ENCODE results near the gene IDS.
"Not testable (repeated sequence)": the region's sequence is repeated elsewhere in the genome, so short reads cannot be mapped to it uniquely, and the experiment has no call there.

The IDS gene

DNA sequence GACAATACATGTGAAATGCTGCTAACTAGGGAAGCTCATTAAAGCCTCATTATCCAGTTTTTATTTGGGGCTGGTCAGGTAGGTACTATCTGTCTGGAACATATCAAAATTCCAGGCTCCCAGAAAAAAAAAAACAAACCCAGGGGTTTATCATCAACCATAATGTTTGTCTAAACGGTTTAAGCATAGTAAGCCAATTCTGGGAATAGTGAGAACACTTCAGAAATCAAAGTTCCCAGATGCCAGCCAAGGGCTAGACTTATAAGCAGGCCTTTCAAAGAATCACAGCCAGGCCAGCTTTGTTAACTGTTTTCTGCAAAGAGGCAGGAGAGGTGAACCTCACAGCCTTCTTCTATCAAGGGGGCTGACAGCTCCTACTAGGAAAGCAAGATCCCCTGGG is 8.1 kb downstream of the IDS start:
- DNase-seq: no peak

DNA sequence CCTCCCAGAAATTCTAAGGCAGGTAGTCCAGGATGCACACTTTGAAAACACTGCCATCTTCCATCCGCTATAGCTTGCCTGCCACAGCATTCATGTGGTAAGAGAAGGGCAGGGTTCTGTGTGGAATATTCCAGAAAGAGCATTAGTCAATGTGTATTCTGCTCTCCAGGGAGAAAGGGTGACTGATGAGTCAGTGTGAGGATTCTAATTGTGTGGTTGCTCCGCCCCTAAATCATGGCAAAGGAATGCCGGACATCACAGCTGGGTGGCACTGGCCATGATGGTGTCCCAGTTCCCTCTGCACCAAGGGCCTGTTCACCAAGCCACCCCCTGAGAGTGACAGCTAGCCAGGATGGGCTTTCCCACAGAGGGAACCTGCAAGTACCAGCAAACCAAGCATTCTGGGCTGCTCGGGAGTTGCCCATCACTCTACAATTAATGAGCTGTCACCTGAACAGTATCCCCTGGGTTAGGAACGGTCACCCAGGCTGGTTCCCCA is 9.5 kb downstream of the IDS start:
- DNase-seq: no peak

DNA sequence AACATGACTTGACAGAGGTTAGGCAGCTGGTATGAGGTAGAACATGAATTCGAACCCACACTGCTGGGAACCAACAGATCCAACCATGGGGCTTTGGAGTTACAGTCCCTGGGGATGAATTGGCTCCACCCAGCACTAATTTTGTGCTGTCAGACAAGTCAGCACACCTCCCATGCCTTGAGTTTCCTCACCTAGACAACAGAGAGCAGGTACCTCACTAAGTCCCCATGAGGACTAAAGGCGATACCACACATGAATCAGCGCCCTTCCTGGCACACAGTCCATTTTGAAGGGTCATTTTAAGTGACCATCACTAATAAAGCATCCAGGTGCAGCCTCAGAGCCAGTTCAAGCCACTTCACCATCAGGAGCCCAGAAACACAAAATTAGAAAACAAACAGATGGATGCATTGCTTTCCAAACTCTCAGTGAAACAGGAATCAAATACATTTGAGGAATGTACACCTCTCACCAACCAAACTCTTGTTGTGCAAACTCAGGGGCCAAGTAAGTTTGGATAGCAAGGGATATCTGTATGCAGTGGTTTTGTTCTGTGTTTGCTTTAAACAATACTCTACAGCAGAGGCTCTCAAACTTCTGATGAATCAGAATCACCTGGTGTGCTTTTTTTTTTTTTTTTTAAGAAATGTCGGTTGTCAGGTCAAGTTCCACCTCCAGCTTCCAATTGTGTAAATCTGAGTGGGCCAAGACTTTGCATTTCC is 10.1 kb downstream of the IDS start:
- DNase-seq: no peak

DNA sequence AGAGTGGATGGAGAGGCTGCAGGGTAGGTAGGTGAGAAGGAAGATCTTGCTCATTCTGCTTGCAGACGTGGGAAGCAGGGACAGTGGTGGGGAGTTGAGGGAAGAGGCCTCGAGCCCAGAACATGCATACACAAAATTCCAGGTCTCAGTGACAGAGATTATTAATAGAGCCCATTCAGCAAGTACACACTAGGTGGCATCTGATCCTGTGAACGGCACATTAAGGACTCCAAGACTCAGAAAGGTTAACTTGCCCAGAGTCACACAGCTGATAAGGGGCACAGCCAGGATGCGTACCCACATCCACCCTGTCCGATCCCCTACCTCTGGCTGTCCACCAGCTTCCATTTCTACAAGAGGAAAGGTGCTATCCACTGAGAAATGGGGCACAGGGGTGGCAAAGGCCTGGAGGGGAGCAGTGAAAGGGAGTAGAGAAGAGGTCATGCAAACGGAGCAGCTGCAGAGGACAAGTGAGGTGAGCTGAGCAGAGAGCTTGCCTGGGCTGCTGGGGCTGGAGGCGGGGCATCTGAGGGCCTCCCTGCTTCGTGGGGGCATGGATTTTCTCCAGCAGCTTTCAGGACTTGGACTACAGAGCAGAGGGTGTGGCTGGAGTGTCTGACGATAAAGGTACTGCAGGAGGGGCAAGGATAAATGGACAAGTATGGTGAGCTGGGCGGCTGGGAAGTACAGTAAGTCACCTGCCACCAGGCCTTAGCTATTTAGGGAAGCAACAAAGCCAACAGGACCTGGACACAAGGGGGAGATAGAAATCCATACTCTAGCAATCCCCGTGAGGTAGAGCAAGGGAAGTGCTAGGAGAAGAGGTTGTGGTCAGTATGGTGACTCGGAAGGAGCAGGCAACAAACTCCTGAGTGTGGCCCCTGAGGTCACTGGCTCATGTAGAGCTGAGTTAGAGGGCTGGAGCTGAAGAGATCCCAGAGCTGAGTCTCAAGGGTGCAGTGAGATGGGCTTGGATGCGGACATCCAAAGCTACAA is 11.2 kb downstream of the IDS start:
- no peak for DNase-seq

GRCh38 chrX:149491812-149492211 is 13.3 kb downstream of the IDS start:
- no peak for DNase-seq

DNA sequence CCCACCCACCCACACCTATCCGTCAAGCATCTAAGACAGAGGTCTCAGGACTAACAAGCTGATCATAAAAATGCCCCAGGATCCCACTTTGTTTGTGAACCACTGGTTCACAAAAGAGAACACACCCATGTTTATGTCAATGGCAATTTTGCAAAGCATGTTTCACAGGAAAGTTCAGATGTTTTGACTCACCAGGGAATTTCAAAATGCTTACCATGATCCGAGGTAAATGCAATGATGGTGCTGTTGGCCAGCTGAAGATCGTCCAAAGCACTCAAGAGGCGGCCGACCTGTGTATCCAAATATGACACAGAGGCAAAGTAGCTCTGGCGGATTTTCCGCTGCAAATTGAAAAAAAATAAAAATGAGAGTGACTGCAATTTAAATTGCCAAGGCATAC is 15.0 kb downstream of the IDS start:
- no peak for DNase-seq

DNA sequence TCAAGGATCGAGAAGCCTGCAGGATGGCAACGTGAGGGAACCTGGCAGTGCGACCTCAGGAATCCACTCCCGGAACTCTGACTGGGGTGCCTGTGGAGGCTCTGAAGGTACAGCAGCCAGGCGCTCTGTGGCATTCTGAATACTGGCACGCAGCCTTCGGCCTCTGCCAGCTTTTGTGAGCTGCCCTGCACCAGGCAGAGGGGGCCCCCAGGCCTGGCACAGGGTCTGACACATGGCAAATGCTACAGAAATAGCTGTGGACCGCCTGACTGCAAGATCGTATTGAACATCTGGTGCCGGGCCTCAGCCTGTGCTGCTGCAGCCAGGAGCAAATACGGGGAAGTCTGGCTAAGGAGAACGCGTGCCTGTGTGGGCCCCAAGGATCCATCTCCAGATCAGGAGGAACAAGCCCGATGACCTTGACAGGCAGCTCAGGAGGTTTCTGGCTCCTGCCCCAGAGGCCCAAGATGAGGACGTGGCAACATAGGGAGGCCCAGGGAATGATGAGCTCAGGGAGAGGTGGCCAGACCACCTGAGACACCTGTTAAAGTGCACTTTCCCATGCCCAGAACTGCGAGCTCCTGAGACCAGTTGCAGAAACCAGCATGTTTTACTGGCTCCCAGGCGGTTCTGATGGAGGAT is 16.6 kb downstream of the IDS start:
- DNase-seq: not testable (repeated sequence)

DNA sequence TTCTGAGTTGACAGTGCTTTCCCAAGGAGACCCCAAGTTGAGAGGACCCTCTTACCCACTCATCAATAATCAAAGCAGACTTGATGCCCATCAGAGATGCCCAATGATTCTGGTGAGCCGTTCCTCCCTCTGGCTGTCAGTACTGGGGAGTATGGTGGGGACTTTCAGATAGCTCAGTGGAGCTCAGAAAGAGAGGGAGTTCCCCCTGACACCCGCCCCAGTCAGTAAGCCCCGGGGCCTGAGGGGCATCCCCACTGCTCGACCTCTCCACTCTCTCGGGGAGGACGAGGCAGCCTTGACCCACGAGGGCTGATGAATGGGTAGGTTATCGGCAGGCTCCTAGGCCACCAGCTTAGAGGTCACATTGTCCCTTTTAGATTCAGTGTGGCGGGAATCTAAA is 17.1 kb downstream of the IDS start:
- DNase-seq: not testable (repeated sequence)

DNA sequence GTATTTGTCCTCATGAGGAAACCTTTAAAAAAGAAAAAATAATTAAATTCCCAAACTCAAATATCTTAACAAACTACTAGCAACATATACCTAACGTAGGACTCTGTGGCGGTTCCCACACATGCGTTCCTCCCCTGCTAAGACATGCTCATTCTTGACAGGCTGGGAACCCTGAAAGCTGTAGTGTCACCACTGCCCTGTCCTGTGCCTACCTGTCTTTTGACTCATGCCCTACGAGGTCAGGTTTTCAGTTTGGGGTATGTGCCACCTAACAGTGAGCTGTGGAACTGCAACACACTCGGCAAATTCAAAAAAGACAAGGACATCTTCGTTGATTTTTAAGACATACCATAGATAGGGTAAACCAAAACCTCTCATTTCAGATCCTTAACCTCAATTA is 17.8 kb downstream of the IDS start:
- DNase-seq: no peak

DNA sequence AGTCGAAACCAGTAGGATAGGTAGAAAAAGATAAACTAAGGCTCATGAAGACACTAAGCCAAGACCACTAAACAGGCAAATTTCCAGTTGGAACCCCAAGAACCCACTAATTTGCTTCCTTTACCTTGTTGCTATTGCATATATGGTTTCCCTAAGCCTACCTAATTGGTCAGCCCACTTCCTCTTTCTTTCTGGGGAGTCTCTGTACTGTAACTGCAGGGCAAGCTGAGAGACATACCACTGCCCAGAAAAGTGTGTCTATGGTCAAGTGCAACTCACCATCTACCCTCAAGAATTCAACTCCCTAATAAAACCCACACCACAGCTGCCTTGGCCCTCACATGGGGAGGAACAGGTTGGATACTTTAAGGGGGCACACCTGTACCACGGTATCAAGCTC is 28.6 kb downstream of the IDS start:
- DNase-seq: no peak

DNA sequence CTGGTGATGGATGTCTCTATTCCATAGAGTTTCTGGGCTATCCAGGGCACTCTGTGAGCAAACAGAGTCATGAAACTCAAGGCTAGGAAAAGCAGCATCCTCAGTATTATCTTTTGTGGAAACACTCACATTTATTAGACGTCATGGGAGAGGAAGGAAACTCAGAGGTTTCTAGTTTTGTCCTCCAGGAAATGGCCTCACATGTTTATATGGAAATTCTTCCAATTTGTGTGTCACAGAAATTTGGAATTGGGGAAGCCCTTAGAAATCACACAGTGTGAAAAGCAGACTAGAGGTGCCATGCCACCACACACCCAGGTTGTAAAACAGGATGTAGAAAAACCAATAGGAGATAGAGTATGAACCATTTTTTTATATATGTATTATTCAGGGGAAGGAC is 31.1 kb downstream of the IDS start:
- no peak for DNase-seq

DNA sequence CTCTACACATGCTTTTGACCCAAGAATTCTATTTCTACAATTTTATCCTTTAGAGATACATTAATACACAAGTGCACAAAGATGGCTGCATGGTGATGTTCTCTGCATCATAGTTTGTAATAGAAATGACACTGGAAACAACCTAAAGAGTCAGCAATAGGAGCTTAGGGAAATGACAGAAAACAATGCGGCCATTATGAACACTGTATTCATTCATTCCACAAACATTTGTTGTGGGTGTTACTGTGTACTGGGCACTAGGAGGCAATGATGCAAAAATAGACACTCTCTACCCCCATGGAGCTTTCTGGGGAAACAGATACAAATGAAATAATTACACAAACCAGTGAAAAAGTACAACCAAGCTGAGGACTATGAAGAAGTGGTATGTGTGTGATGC is 32.0 kb downstream of the IDS start:
- no peak for DNase-seq

GRCh38 chrX:149472625-149473024 is 32.5 kb downstream of the IDS start:
- no peak for DNase-seq

DNA sequence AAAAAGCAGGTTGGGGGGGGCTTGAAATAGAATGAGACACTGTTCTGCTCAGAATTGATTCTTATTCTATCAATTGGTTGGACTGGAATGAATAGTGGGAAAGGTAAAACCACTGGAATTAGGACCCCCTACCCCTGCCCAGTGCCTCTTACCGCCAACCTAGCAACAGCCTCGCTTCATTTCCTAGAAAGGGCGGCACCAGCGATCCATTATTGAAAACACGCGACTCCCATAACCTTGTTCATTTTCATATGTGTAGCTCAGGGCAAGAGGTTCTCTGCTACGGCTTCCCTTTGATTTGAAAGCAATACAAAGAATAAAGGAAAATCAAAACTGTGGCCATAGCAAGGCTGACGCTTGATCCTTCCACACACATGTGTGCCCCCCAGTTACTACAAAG is 33.7 kb downstream of the IDS start:
- DNase-seq: no peak

GRCh38 chrX:149470955-149471354 is 34.2 kb downstream of the IDS start:
- peak; percentile 39 to 40 for DNase-seq

GRCh38 chrX:149469406-149469805 is 35.7 kb downstream of the IDS start:
- DNase-seq: no peak

GRCh38 chrX:149467920-149468319 is 37.2 kb downstream of the IDS start:
- no peak for DNase-seq

GRCh38 chrX:149467461-149467860 is 37.6 kb downstream of the IDS start:
- DNase-seq: no peak

DNA sequence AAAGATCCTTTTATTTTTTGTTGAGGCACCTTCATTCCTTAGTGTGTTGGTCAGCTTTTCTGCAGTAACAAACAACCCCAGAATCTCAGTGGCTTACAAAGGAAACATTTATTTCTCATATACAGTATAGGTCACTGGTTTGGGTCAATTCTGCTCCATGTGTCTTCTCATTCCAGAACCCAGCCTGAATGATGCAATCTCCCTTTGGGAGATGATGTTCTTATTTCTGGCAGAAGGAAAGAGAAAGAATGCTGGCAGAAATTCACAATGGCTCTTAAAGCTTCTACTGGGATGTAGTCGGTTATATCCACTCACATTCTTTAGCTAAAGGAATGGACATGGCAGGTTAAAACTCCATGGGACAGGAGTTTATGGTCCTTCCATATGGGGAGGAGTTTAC is 42.3 kb downstream of the IDS start:
- no peak for DNase-seq

DNA sequence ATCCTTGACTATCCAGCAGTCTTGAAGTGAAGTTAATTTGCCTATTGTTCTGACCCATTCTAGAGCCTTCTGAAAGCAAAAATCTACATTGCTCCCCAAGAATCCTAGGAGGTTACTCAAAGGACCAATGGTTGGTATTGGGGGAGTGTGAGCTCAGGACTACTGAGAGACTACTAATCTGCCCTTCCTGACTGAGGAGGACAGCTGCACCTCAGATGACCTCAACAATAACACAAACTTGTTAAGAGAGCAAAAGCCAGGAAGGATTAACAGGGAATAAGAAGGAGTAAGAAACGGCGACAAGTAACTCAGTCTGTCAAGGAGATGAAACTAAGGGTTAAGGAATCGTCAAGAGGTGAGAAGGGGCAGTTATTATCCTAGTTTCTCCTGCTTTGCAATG is 43.4 kb downstream of the IDS start:
- DNase-seq: no peak

- DNase-seq: no peak
Observed at GRCh38 chrX:149458586-149458985, 46.5 kb downstream of the IDS start.

- DNase-seq: no peak
Observed at GRCh38 chrX:149456476-149457245, 48.4 kb downstream of the IDS start.

DNA sequence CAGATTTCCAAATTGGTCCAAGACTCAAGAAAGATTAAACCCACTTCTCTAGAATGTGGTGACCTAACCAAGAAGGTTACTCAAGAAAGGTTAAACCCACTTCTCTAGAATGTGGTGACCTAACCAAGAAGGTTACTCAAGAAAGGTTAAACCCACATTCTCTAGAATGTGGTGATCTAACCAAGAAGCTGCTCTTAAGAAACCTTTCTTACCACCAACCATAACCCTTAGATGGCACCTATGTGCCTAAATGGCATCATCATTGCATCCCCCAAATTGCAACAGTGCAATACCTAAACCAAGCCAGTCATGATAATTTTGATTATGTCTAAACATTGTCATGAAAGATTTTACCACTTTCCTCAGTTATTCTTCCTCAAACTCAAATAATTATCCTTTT is 49.2 kb downstream of the IDS start:
- DNase-seq: no peak
